Measurements from ENCODE around the gene ROPN1L.

ROPN1L gene

DNA sequence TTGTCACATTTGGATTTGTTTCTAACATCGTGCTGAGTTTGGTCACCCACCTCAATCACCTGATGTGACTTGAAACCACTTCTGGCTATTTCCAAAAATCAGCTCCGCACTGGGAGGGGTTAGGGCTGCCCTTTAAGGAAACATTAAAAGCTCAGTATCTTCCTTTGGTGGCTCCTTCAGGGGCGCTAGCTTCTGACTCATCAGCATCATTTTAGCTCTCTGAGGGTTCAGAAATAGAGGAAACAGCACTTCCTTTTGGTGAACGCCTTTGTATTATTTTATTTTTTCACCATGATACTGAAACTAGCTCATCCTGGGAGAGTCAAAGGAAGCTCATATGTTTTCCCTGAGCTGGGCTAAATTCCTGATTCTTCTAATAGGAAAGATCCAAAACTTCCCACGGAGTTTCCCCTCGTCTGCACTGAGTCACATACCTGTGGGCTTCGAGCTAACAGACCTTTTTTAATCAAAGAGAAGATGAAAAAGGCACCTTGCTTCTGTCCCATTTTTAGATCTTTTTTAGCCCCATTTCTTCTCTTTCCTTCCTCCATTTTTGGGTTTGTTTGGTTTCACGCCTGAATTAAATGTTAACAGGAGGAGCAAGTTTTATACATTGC is 48.2 kb downstream of the ROPN1L start:
- H3K9me2 ChIP-seq (replicated peaks; ENCODE audit: control insufficient read depth, low read length), result no peaks in the 10 kb centered on the region
- H3K4me1 ChIP-seq (ENCODE audit: control insufficient read depth, low read length), result peaks cover 24% of the 10 kb centered on the region
- H3F3A ChIP-seq (ENCODE audit: control insufficient read depth, insufficient read depth), result no peaks in the 10 kb centered on the region
- peaks cover 45% of the 10 kb centered on the region for H3K27me3 ChIP-seq (ENCODE audit: control insufficient read depth, low read length)
- H3K4me2 ChIP-seq (ENCODE audit: low read length), result peak overlapping the region; percentile 35
- peaks cover 13% of the 10 kb centered on the region; the same call in 1 of the 2 replicates for H3K9me3 ChIP-seq (ENCODE audit: control insufficient read depth, insufficient read depth, low read length)
- no peaks in the 10 kb centered on the region for H3K79me2 ChIP-seq (ENCODE audit: control insufficient read depth, low read length)
- TF ChIP-seq EZH2phosphoT487 (IDR thresholded peaks at IDR 0.05; ENCODE audit: borderline replicate concordance, low read length), result no peak
- TF ChIP-seq, protein P1, sequence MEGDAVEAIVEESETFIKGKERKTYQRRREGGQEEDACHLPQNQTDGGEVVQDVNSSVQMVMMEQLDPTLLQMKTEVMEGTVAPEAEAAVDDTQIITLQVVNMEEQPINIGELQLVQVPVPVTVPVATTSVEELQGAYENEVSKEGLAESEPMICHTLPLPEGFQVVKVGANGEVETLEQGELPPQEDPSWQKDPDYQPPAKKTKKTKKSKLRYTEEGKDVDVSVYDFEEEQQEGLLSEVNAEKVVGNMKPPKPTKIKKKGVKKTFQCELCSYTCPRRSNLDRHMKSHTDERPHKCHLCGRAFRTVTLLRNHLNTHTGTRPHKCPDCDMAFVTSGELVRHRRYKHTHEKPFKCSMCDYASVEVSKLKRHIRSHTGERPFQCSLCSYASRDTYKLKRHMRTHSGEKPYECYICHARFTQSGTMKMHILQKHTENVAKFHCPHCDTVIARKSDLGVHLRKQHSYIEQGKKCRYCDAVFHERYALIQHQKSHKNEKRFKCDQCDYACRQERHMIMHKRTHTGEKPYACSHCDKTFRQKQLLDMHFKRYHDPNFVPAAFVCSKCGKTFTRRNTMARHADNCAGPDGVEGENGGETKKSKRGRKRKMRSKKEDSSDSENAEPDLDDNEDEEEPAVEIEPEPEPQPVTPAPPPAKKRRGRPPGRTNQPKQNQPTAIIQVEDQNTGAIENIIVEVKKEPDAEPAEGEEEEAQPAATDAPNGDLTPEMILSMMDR (IDR thresholded peaks at IDR 0.05; ENCODE audit: low read depth, low read length, poor library complexity, severe bottlenecking), result no peak
- H3K27ac ChIP-seq (ENCODE audit: low read depth, low read length), result no peak overlapping the region
- no peaks in the 10 kb centered on the region for H4K20me1 ChIP-seq (ENCODE audit: control insufficient read depth, insufficient read depth, low read depth, low read length)
- H3K36me3 ChIP-seq (ENCODE audit: control insufficient read depth, low read length), result no peaks in the 10 kb centered on the region
- H3K4me3 ChIP-seq (ENCODE audit: low read length), result no peak overlapping the region

DNA sequence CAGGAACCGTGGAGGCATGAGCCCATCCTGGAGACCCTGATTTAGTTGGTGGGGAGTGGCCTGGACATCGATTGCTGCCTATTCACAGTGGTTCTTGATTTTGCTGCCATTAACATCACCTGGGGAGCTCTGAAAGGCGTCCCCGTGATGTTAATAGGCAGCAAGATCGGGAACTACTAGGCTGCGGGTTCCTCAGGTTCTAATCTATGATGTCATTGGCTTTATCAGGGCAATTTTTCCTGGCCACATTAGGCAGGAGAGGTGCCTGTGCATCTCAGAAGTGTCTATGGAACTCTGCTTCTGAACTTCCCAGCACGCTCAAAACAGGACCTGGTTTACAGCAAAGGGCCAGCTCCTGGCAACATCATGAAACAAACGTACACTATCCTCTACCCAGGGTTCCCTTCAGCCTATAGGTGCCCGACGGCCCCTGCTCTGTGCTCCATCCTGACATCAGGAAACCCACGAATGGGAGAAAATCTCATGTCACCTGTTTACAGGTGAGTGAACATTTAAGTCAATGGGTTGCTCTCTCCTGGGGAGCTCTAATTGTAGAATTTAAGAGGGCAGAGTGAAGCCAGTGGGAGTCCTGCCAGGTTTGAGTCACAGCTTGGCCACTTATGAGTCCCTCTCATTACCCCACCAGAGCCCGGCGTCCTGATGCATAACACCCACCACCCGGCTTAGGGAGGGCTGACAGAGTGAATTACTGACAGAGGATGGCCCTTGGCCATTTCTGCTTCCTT is 49.4 kb downstream of the ROPN1L start:
- Histone ChIP-seq H3K4me1 (ENCODE audit: control insufficient read depth, low read length) (peaks cover 24% of the 10 kb centered on the region), H4K20me1 (ENCODE audit: control insufficient read depth, insufficient read depth, low read depth, low read length) (no peaks in the 10 kb centered on the region), H3K9me2 (replicated peaks; ENCODE audit: control insufficient read depth, low read length) (no peaks in the 10 kb centered on the region), H3K27me3 (ENCODE audit: control insufficient read depth, low read length) (peaks cover 45% of the 10 kb centered on the region), H3K4me2 (ENCODE audit: low read length) (no peak overlapping the region), H3K9me3 (ENCODE audit: control insufficient read depth, insufficient read depth, low read length) (peaks cover 15% of the 10 kb centered on the region; the same call in 1 of the 2 replicates), H3F3A (ENCODE audit: control insufficient read depth, insufficient read depth) (no peaks in the 10 kb centered on the region), H3K79me2 (ENCODE audit: control insufficient read depth, low read length) (no peaks in the 10 kb centered on the region), H3K4me3 (ENCODE audit: low read length) (no peak overlapping the region), H3K27ac (ENCODE audit: low read depth, low read length) (no peak overlapping the region), H3K36me3 (ENCODE audit: control insufficient read depth, low read length) (no peaks in the 10 kb centered on the region)
- TF ChIP-seq, protein P1 (IDR thresholded peaks at IDR 0.05; ENCODE audit: low read depth, low read length, poor library complexity, severe bottlenecking), result no peak
- TF ChIP-seq EZH2phosphoT487 (IDR thresholded peaks at IDR 0.05; ENCODE audit: borderline replicate concordance, low read length), result no peak

DNA sequence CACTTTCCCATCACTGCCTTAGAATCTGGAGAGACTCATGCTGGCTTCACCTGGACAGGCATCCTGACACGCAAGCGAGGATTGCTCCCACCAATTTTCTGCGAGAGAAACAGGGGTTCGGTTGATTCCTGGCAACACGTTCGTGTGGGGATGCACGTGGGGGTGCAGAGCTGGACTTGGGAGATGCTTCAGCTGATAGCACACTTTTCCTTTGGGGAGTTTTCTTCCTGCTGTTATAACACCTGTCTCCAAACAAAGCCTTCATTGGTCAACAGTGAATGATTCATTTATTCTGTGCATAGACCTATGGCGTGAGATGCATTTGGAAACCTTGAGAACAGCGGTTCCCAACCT is 50.0 kb downstream of the ROPN1L start:
- TF ChIP-seq EZH2phosphoT487 (IDR thresholded peaks at IDR 0.05; ENCODE audit: borderline replicate concordance, low read length), result no peak
- TF ChIP-seq, protein P1 (IDR thresholded peaks at IDR 0.05; ENCODE audit: low read depth, low read length, poor library complexity, severe bottlenecking), result no peak
- Histone ChIP-seq H3K36me3 (ENCODE audit: control insufficient read depth, low read length) (no peaks in the 10 kb centered on the region), H3K9me2 (replicated peaks; ENCODE audit: control insufficient read depth, low read length) (no peaks in the 10 kb centered on the region), H3K4me2 (ENCODE audit: low read length) (no peak overlapping the region), H3K27me3 (ENCODE audit: control insufficient read depth, low read length) (peaks cover 45% of the 10 kb centered on the region), H3K4me1 (ENCODE audit: control insufficient read depth, low read length) (peaks cover 24% of the 10 kb centered on the region), H3K27ac (ENCODE audit: low read depth, low read length) (no peak overlapping the region), H4K20me1 (ENCODE audit: control insufficient read depth, insufficient read depth, low read depth, low read length) (no peaks in the 10 kb centered on the region), H3F3A (ENCODE audit: control insufficient read depth, insufficient read depth) (no peaks in the 10 kb centered on the region), H3K4me3 (ENCODE audit: low read length) (no peak overlapping the region), H3K9me3 (ENCODE audit: control insufficient read depth, insufficient read depth, low read length) (peaks cover 15% of the 10 kb centered on the region; the same call in 1 of the 2 replicates), H3K79me2 (ENCODE audit: control insufficient read depth, low read length) (no peaks in the 10 kb centered on the region)
